ENCODE measurements around the gene GXYLT2.

GXYLT2 gene

DNA sequence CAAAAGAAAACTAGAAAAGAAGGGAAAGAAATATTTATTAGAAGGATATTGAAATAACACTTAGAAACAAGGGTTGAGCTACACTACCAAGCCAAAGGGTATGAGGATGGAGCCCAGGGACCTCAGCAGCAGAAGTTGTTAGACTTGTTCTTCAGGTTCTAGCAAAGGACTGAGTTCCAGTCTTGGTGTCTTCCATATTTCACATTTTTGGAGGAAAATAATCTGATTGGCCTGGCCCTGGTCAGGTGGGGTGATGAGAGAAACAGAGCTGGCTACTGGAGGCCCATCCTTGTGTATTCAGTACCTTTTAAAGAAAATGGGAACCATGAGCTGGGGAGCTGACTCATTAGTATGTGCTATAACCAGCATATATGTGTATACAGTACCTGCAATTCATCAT lies 137.0 kb downstream of the GXYLT2 start:
- DNase-seq: no peak

DNA sequence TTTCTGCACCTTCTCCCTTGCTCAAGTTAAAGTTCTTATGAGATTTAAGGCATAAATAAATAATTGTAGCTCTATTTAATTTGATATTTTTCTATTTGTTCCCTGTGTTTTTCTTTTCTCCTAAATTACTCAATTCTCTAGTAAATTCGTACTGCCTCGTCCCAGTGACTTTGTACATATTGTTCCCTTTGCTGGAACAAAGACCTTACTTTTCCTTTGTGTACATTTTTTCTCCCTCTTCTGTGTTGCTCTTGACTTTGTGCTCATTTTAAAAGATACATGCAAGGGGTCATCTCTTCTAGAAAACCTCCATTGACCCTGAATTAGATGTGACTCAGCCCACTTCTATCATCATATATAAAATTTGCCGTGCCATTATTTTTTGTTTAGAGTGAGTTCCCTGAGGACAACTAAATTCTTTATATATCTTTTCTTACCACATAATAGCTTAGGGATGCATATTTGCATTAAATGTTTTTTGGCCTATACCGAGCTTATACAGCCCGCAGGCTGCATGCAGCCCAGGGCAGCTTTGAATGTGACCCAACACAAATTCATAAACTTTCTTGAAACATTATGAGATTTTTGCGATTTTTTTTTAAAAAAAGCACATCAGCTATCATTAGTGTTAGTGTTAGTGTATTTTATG lies 138.4 kb downstream of the GXYLT2 start:
- no peak for DNase-seq
